CD4-positive, alpha-beta T cell (primary cell): ENCODE results near the gene SLC25A33. TPM values are rescaled to one million over a fixed set of nuclear protein-coding genes. Genes with fewer than 3 reads are reported as not detected.

Experiments used
- ATAC-seq: fragments of 200-7000 bp; cut with Tn5 transposase; one replicate; pipeline ENCODE4 v1.10.0; 2022; ENCODE audit warnings: mild to moderate bottlenecking; ENCODE audit not compliant: poor library complexity
- CTCF ChIA-PET: fragments of 350-600 bp; sonication (Branson Sonifier 250); formaldehyde crosslinking; loops from one replicate; lab custom pipeline; 2021; ENCODE audit warnings: antibody characterized with exemption, inconsistent platforms; lab: Charles Lee
- POLR2A ChIA-PET: fragments of 350-600 bp; sonication (Branson Sonifier 250); formaldehyde crosslinking; loops from one replicate; lab custom pipeline; 2021; ENCODE audit warnings: antibody characterized with exemption, inconsistent platforms; lab: Charles Lee
- DNase-seq, 14 experiments: peaks; one replicate each; pipeline ENCODE4 v3.0.0-alpha.2; 2013 to 2020; ENCODE audit warnings: mixed read lengths in 2 of 14
- H3K27ac ChIP-seq, 2 donors: one replicate each; pipeline versions ENCODE4 v1.5.1 to v1.7.0; 2013; ENCODE audit warnings: low read length in 2 of 2, low read depth in 1 of 2, mild to moderate bottlenecking in 1 of 2
- H3K27me3 ChIP-seq, 2 experiments: 1 replicate in 1 of 2; 2 replicates in 1 of 2; pipeline versions ENCODE4 v1.6.1 to v1.7.0; 2013; ENCODE audit warnings: low read length in 2 of 2, control low read depth in 1 of 2, mild to moderate bottlenecking in 1 of 2, moderate library complexity in 1 of 2; ENCODE audit not compliant: insufficient read depth in 2 of 2, control insufficient read depth in 1 of 2
- H3K36me3 ChIP-seq: one replicate; pipeline ENCODE4 v1.6.1; 2013; ENCODE audit warnings: low read length, control low read depth; ENCODE audit not compliant: insufficient read depth
- H3K4me1 ChIP-seq: one replicate; pipeline ENCODE4 v1.6.1; 2013; ENCODE audit warnings: low read length, control low read depth; ENCODE audit not compliant: insufficient read depth
- H3K4me3 ChIP-seq: one replicate; pipeline ENCODE4 v1.5.1; 2013; ENCODE audit warnings: mild to moderate bottlenecking, low read length, moderate library complexity
- H3K9me3 ChIP-seq, 2 experiments: 1 replicate in 1 of 2; 2 replicates in 1 of 2; pipeline versions ENCODE4 v1.6.1 to v1.7.0; 2013; ENCODE audit warnings: low read length in 2 of 2, mild to moderate bottlenecking in 2 of 2, control low read depth in 1 of 2, moderate library complexity in 1 of 2; ENCODE audit not compliant: control insufficient read depth in 1 of 2, insufficient read depth in 1 of 2
- H3K27ac Mint-ChIP-seq: one replicate; pipeline ENCODE4 v1.8.0; 2020; ENCODE audit warnings: mixed read lengths
- H3K27me3 Mint-ChIP-seq: one replicate; pipeline ENCODE4 v1.8.0; 2021; ENCODE audit warnings: mixed read lengths
- H3K36me3 Mint-ChIP-seq: one replicate; pipeline ENCODE4 v1.8.0; 2021; ENCODE audit warnings: low read depth, mixed read lengths
- H3K4me1 Mint-ChIP-seq: one replicate; pipeline ENCODE4 v1.8.0; 2021; ENCODE audit warnings: low read depth, mixed read lengths
- H3K4me3 Mint-ChIP-seq: one replicate; pipeline ENCODE4 v1.8.0; 2020; ENCODE audit warnings: mild to moderate bottlenecking, mixed read lengths
- H3K9me3 Mint-ChIP-seq: one replicate; pipeline ENCODE4 v1.8.0; 2020; ENCODE audit warnings: mixed read lengths
- intact Hi-C, 2 experiments: fragments of 100-400 bp; cut with DNase I in 1 of 2; cut with micrococcal nuclease in 1 of 2; formaldehyde crosslinking; loops; one replicate each; pipeline versions ENCODE4 v1.15.1 to v1.9.0; 2023 to 2025; cut with DNase I, micrococcal nuclease
- total RNA-seq, 174 experiments: library from RNA in 2 of 174; stranded (reverse) in 2 of 174; gene quantifications; one replicate each; pipeline ENCODE4 v1.2.3 and lab custom pipeline; 2021 to 2026
- TF ChIP-seq, protein P1 (sequence below): fragments of 200-600 bp; IDR thresholded peaks from one replicate; pipeline ENCODE4 v1.8.0; 2022; ENCODE audit warnings: antibody characterized with exemption, mild to moderate bottlenecking

The SLC25A33 gene
- total RNA-seq, 2 experiments from 2014 or later, result 5.9 to 6.6 TPM

DNA sequence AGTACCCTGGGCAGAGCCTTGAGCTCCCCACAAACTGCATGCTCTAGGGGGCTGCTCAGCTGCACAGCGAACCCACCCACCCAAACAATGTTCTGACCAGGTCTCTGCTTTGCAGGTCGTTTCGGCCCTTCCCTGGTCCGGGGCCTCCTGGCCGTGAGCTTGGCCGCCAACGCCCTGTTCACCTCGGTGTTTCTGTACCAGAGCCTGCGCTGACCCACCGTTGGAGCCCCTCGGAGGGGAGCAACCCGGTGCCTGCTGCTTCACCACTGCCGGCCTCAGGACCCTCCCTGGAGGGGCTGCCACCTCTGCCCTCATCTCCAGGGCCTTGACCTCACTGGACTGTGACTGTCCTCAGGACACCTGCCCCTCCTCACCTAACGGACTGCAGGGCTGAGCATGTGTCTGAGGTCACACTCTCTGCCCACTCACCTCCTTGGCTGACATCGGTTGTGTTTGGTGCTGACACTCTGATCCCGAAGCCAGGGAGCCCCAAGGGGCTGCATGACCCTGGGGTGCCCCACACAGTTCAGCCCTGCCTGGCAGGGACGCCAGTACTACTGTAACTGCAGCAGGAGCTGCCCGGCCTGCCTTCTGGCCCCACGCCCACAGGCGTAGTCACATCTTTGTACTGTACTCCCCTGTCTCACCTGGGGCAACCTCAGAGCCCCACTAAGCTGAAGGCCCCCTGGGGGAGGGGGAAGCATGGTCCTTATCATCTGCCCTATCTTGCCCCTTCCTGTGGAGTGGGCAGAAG is 73.8 kb downstream of the SLC25A33 start:
- TF ChIP-seq, protein P1, sequence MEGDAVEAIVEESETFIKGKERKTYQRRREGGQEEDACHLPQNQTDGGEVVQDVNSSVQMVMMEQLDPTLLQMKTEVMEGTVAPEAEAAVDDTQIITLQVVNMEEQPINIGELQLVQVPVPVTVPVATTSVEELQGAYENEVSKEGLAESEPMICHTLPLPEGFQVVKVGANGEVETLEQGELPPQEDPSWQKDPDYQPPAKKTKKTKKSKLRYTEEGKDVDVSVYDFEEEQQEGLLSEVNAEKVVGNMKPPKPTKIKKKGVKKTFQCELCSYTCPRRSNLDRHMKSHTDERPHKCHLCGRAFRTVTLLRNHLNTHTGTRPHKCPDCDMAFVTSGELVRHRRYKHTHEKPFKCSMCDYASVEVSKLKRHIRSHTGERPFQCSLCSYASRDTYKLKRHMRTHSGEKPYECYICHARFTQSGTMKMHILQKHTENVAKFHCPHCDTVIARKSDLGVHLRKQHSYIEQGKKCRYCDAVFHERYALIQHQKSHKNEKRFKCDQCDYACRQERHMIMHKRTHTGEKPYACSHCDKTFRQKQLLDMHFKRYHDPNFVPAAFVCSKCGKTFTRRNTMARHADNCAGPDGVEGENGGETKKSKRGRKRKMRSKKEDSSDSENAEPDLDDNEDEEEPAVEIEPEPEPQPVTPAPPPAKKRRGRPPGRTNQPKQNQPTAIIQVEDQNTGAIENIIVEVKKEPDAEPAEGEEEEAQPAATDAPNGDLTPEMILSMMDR, result no peak
- ChIA-PET CTCF (no interaction called here), POLR2A (no interaction called here)
- Histone ChIP-seq H3K27me3 (no peaks in the 10 kb centered on the region), H3K4me3 (no peak overlapping the region), H3K36me3 (peaks cover 7% of the 10 kb centered on the region), H3K9me3 (no peaks in the 10 kb centered on the region), H3K27ac (no peak overlapping the region), H3K4me1 (peaks cover 5% of the 10 kb centered on the region)
- H3K27ac Mint-ChIP-seq, result no peak overlapping the region
- DNase-seq (no peak), ATAC-seq (no peak)
- intact Hi-C loops, result no loop called here
- H3K36me3 Mint-ChIP-seq, result no peaks in the 10 kb centered on the region
- no peaks in the 10 kb centered on the region for H3K9me3 Mint-ChIP-seq
- H3K4me1 Mint-ChIP-seq, result no peaks in the 10 kb centered on the region
- no peak overlapping the region for H3K4me3 Mint-ChIP-seq
- H3K27me3 Mint-ChIP-seq, result no peaks in the 10 kb centered on the region

DNA sequence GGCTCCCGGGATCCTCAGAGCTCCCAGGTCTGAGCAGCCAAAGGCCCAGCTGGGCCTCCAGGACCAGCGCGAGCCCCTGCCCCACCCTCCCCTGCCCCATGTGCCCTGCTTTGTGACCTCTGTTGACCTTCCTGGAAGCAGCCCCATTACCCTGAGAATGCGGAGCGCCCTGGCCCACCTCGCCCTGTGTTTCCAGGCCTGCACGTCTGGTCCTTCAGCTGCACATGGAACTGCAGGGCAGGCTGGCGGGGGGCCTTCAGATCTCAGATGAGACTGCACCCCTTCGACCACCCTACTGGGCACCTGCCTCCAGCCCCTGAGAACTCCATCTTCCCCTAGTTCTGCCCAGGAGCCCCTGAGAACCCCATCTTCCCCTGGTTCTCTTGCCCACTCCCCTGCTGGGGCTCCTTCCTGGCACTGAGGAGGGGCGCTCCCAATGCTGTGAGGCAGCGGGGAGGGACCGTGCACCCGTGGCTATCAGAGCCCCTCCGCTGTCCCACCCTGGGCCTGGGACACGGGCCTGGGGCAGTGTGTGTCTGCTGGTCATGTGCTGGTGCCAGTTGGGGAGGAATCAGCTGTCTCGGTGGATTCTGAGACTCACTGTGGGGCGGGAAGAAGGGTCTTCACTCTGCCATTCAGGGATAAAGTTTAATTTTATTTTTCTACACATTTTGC is 74.5 kb downstream of the SLC25A33 start:
- no peaks in the 10 kb centered on the region for H3K4me1 Mint-ChIP-seq
- no peaks in the 10 kb centered on the region for H3K9me3 Mint-ChIP-seq
- Histone ChIP-seq H3K4me3 (no peak overlapping the region), H3K27ac (no peak overlapping the region), H3K36me3 (peaks cover 4% of the 10 kb centered on the region), H3K4me1 (peaks cover 5% of the 10 kb centered on the region), H3K9me3 (no peaks in the 10 kb centered on the region), H3K27me3 (no peaks in the 10 kb centered on the region)
- TF ChIP-seq, protein P1, result no peak
- ATAC-seq (no peak), DNase-seq (peak in 1 of 14 experiments; percentile 9)
- intact Hi-C loops, result no loop called here
- CTCF ChIA-PET, result no interaction called here
- POLR2A ChIA-PET, result no interaction called here
- H3K4me3 Mint-ChIP-seq, result no peak overlapping the region
- no peak overlapping the region for H3K27ac Mint-ChIP-seq
- H3K27me3 Mint-ChIP-seq, result peaks cover under 1% of the 10 kb centered on the region
- no peaks in the 10 kb centered on the region for H3K36me3 Mint-ChIP-seq

DNA sequence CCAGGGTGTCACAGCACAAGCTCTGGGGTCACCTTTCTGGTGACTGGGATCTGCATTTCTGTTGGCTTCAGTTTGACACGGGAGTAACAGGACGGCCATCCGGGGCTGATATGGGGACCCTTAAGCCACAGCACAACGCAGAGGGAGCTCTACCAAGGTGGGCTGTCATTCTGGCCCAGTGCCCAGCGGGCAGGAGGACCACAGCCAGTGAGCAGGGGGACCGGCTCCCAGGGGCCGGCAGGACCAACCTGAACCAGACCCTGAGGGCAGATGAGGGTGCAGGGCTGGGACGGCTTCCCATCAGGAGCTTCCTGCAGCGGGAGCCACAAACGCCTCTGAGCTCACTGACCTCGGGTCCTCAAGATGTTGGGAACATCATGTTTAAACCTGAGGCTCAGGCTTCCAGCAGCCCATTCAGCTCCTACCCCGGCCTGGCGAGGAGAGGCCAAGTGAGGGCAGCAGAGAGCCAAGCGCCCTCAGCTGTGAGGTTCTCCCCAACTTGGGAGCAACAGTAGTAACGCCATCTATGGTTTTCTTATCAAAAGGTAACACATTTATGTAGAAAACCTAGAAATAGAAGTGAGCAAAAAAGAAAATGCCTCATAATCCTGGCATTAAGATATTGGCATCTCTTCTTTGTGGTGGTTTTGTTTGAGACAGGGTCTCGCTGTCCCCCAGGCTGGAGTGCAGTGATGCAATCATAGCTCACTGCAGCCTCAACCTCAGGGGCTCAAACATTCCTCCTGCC is 76.2 kb downstream of the SLC25A33 start:
- Histone ChIP-seq H3K27ac (no peak overlapping the region), H3K4me3 (no peak overlapping the region), H3K9me3 (no peaks in the 10 kb centered on the region), H3K27me3 (no peaks in the 10 kb centered on the region), H3K36me3 (peaks cover 4% of the 10 kb centered on the region), H3K4me1 (peaks cover 5% of the 10 kb centered on the region)
- Mint-ChIP-seq H3K36me3 (no peaks in the 10 kb centered on the region), H3K27me3 (peaks cover 5% of the 10 kb centered on the region), H3K4me3 (no peak overlapping the region), H3K4me1 (no peaks in the 10 kb centered on the region), H3K9me3 (no peaks in the 10 kb centered on the region), H3K27ac (no peak overlapping the region)
- CTCF ChIA-PET, result interaction anchor here (0.6 to 1.4 kb wide), 11 partner anchors 11 to 295 kb away, joined by 3 to 7 read pairs (median 4); no protein-coding TSS in a partner anchor
- DNase-seq (peak; percentile 42 to 75 (median 54)), ATAC-seq (peak; percentile 92)
- TF ChIP-seq, protein P1, result peak; percentile 81
- POLR2A ChIA-PET, result interaction anchor here (0.8 to 1.2 kb wide), 4 partner anchors 14 to 253 kb away, joined by 3 to 4 read pairs (median 3); no protein-coding TSS in a partner anchor
- intact Hi-C loops, result loop anchor here in 1 of 2 experiments (1.0 kb wide), 1 partner anchor 252 kb away; no protein-coding TSS in a partner anchor
